GM23338 (cell line): ENCODE results near the gene SLC26A11. TPM values are rescaled to one million over a fixed set of nuclear protein-coding genes. Genes with fewer than 3 reads are reported as not detected.

ENCODE experiments used
- ATAC-seq: fragments of 200-7000 bp; cut with Tn5 transposase; 3 replicates; pipeline ENCODE4 v1.9.1; 2020
- DNase-seq: peaks from one replicate; pipeline ENCODE4 v3.0.0-alpha.2; 2015; ENCODE audit warnings: low spot score
- H2AFZ ChIP-seq: fragments of 200-600 bp; sonication (generic); 2 replicates; pipeline ENCODE4 v1.8.0; 2016; ENCODE audit warnings: antibody characterized with exemption, mild to moderate bottlenecking, moderate library complexity
- H3F3A ChIP-seq: fragments of 200-600 bp; sonication (generic); replicated peaks from 2 replicates; pipeline ENCODE4 v1.8.0; 2017; ENCODE audit warnings: antibody characterized with exemption, mixed run types, low read depth
- H3K27ac ChIP-seq: fragments of 200-600 bp; sonication (generic); 2 replicates; pipeline ENCODE4 v1.6.1; 2016; ENCODE audit warnings: low read depth
- H3K27me3 ChIP-seq: fragments of 200-600 bp; sonication (generic); 2 replicates; pipeline ENCODE4 v1.8.0; 2016; ENCODE audit warnings: mild to moderate bottlenecking, mixed run types, moderate library complexity; ENCODE audit not compliant: insufficient read depth
- H3K36me3 ChIP-seq: fragments of 200-600 bp; sonication (generic); 2 replicates; pipeline ENCODE4 v1.8.0; 2016; ENCODE audit warnings: mild to moderate bottlenecking; ENCODE audit not compliant: insufficient read depth
- H3K4me1 ChIP-seq: fragments of 200-600 bp; sonication (generic); 2 replicates; pipeline ENCODE4 v1.8.0; 2016; ENCODE audit warnings: mild to moderate bottlenecking, moderate library complexity; ENCODE audit not compliant: insufficient read depth
- H3K4me2 ChIP-seq: fragments of 200-600 bp; sonication (generic); 2 replicates; pipeline ENCODE4 v1.7.1; 2017; ENCODE audit warnings: mixed run types
- H3K4me3 ChIP-seq: fragments of 200-600 bp; sonication (generic); 2 replicates; pipeline ENCODE4 v1.6.1; 2016; ENCODE audit warnings: mixed run types
- H3K79me2 ChIP-seq: fragments of 200-600 bp; sonication (generic); replicated peaks from 2 replicates; pipeline ENCODE4 v1.8.0; 2017; ENCODE audit warnings: mild to moderate bottlenecking; ENCODE audit not compliant: insufficient read depth
- H3K9me2 ChIP-seq: fragments of 200-600 bp; sonication (generic); 2 replicates; pipeline ENCODE4 v1.8.0; 2017; ENCODE audit not compliant: insufficient read depth
- H4K20me1 ChIP-seq: fragments of 200-600 bp; sonication (generic); replicated peaks from 2 replicates; pipeline ENCODE4 v1.8.0; 2017; ENCODE audit warnings: mild to moderate bottlenecking; ENCODE audit not compliant: insufficient read depth
- H3K27ac Mint-ChIP-seq: 2 replicates; pipeline ENCODE4 v1.8.0; 2020; ENCODE audit warnings: inconsistent platforms, mild to moderate bottlenecking, moderate library complexity, mixed read lengths
- H3K27me3 Mint-ChIP-seq: 3 replicates; pipeline ENCODE4 v1.8.0; 2022; ENCODE audit warnings: low read depth, mild to moderate bottlenecking, moderate library complexity, mixed read lengths, inconsistent platforms; ENCODE audit not compliant: insufficient read depth, poor library complexity
- H3K36me3 Mint-ChIP-seq: 3 replicates; pipeline ENCODE4 v1.8.0; 2021; ENCODE audit warnings: low read depth, mild to moderate bottlenecking, inconsistent platforms, moderate library complexity, mixed read lengths
- H3K4me1 Mint-ChIP-seq: 3 replicates; pipeline ENCODE4 v1.8.0; 2020; ENCODE audit warnings: mild to moderate bottlenecking, inconsistent platforms, mixed read lengths
- H3K4me3 Mint-ChIP-seq: 3 replicates; pipeline ENCODE4 v1.8.0; 2021; ENCODE audit warnings: moderate library complexity, mild to moderate bottlenecking, inconsistent platforms, mixed read lengths
- H3K9me3 Mint-ChIP-seq: 3 replicates; pipeline ENCODE4 v1.8.0; 2020; ENCODE audit warnings: moderate library complexity, mild to moderate bottlenecking, inconsistent platforms, mixed read lengths
- CREB1 ChIP-seq: fragments of 250-450 bp; sonication (Bioruptor Pico); IDR thresholded peaks from 2 replicates; pipeline ENCODE4 v1.5.0; 2020; ENCODE audit warnings: low read depth, mild to moderate bottlenecking, moderate library complexity
- CTCF ChIP-seq, 2 experiments: fragments of 200-600 bp in 1 of 2; sonication (generic) in 1 of 2; conservative IDR thresholded peaks; 2 replicates each; pipeline versions ENCODE4 v1.5.1 to v1.6.1; 2016 to 2017; ENCODE audit warnings: antibody characterized with exemption in 2 of 2, low read depth in 2 of 2, mild to moderate bottlenecking in 2 of 2, moderate library complexity in 1 of 2
- ETS1 ChIP-seq: IDR thresholded peaks from 2 replicates; pipeline ENCODE4 v1.6.1; 2016; ENCODE audit warnings: antibody characterized with exemption
- EZH2 ChIP-seq: fragments of 200-600 bp; sonication (generic); IDR thresholded peaks from one replicate; pipeline ENCODE4 v1.8.0; 2017; ENCODE audit warnings: antibody characterized with exemption, mild to moderate bottlenecking, low read depth; ENCODE audit not compliant: unreplicated experiment
- EZH2phosphoT487 ChIP-seq: fragments of 200-600 bp; sonication (generic); IDR thresholded peaks from one replicate; pipeline ENCODE4 v1.8.1; 2018; ENCODE audit warnings: antibody characterized with exemption; ENCODE audit not compliant: unreplicated experiment
- JUNB ChIP-seq: IDR thresholded peaks from one replicate; pipeline ENCODE4 v1.6.1; 2016; ENCODE audit warnings: antibody characterized with exemption; ENCODE audit not compliant: unreplicated experiment
- NANOG ChIP-seq: IDR thresholded peaks from 2 replicates; pipeline ENCODE4 v1.6.1; 2016; ENCODE audit warnings: antibody characterized with exemption, borderline replicate concordance
- STAT1 ChIP-seq: IDR thresholded peaks from one replicate; pipeline ENCODE4 v1.6.1; 2016; ENCODE audit warnings: antibody characterized with exemption; ENCODE audit not compliant: unreplicated experiment
- ZNF114 ChIP-seq: fragments of 250-450 bp; sonication (Bioruptor Pico); IDR thresholded peaks from 2 replicates; pipeline ENCODE4 v1.5.0; 2020; ENCODE audit warnings: mild to moderate bottlenecking, moderate library complexity
- ZNF331 ChIP-seq: fragments of 250-450 bp; sonication (Bioruptor Pico); IDR thresholded peaks from 2 replicates; pipeline ENCODE4 v1.5.0; 2020; ENCODE audit warnings: low read depth, mild to moderate bottlenecking, moderate library complexity
- ZNF462 ChIP-seq: fragments of 250-450 bp; sonication (Bioruptor Pico); IDR thresholded peaks from 2 replicates; pipeline ENCODE4 v1.5.0; 2020; ENCODE audit warnings: mild to moderate bottlenecking, moderate library complexity
- polyA plus RNA-seq: library from polyadenylated mRNA; unstranded; fragments of >200 nt; fragmentation: Nextera tagmentation; extraction: Ambion mirVana; gene quantifications from 2 replicates; pipeline ENCODE4 v1.2.1, GENCODE V29; 2016
- total RNA-seq: library from RNA; depleted of rRNA; stranded (reverse); fragments of >200 nt; shearing (Covaris generic); gene quantifications from 2 replicates; pipeline ENCODE4 v1.2.3, GENCODE V29; 2014

The SLC26A11 gene
- total and polyA plus RNA-seq, 2 experiments from 2014 or later = 10.9 to 23.0 TPM

- TF ChIP-seq EZH2 = no peak
- TF ChIP-seq STAT1 = no peak
- no peak for TF ChIP-seq CREB1 (CRISPR knock-in tag)
- TF ChIP-seq ZNF114 (CRISPR knock-in tag) = no peak
- no peak for TF ChIP-seq CTCF (conservative IDR thresholded peaks at IDR 0.05; ENCODE audit: low read depth in 2 of 2)
Observed at GRCh38 chr17:80205811-80206210, 14.4 kb upstream of the SLC26A11 start (continued).

GRCh38 chr17:80208050-80208449, 12.2 kb upstream of the SLC26A11 start:
- Mint-ChIP-seq H3K27me3 (peaks cover 11% of the 10 kb centered on the region), H3K27ac (no peak overlapping the region), H3K36me3 (peaks cover 10% of the 10 kb centered on the region), H3K9me3 (no peaks in the 10 kb centered on the region), H3K4me3 (no peak overlapping the region), H3K4me1 (peaks cover 6% of the 10 kb centered on the region; the same call in 2 of the 3 replicates)
- DNase-seq = no peak
- H3K4me2 ChIP-seq = no peak overlapping the region
- ATAC-seq = no peak
- TF ChIP-seq STAT1 = no peak
- TF ChIP-seq CREB1 (CRISPR knock-in tag) = no peak
- no peak for TF ChIP-seq ZNF462
- TF ChIP-seq ETS1 = no peak
- TF ChIP-seq NANOG = no peak
- TF ChIP-seq EZH2 = no peak
- no peak for TF ChIP-seq EZH2phosphoT487
- no peak for TF ChIP-seq JUNB
- TF ChIP-seq ZNF331 (CRISPR knock-in tag) = no peak
- no peaks in the 10 kb centered on the region for H3K4me1 ChIP-seq
- H3F3A ChIP-seq = no peaks in the 10 kb centered on the region
- H3K36me3 ChIP-seq = no peaks in the 10 kb centered on the region; the same call in 1 of the 2 replicates
- no peaks in the 10 kb centered on the region for H4K20me1 ChIP-seq
- no peak overlapping the region for H3K27ac ChIP-seq
- H3K27me3 ChIP-seq = no peaks in the 10 kb centered on the region
- no peak overlapping the region for H3K4me3 ChIP-seq
- H3K79me2 ChIP-seq = no peaks in the 10 kb centered on the region
- H2AFZ ChIP-seq = no peak overlapping the region
- no peaks in the 10 kb centered on the region for H3K9me2 ChIP-seq
